K562 (cell line): ENCODE results near the gene TFDP1. TPM values are rescaled to one million over a fixed set of nuclear protein-coding genes. Genes with fewer than 3 reads are reported as not detected.

Source experiments
- ATAC-seq: fragments of 200-7000 bp; cut with Tn5 transposase; 3 replicates; pipeline ENCODE4 v1.9.1; 2020; ENCODE audit warnings: moderate library complexity
- BruUV-seq: library from RNA; stranded (reverse); fragments of 400-500 nt; replicated peaks from 2 replicates; lab custom pipeline; 2021; lab: Mats Ljungman, UMichigan
- CTCF ChIA-PET: fragments of 300-600 bp; formaldehyde crosslinking; extraction: SDS; loops from one replicate; lab custom pipeline; 2021; ENCODE audit warnings: low intra/inter-chr PET ratio; lab: Yijun Ruan, JAX
- POLR2A ChIA-PET: fragments of 300-600, 350-650 bp; sonication (Branson Sonifier 250); formaldehyde crosslinking; extraction: SDS; loops from one replicate; lab custom pipeline; 2021; ENCODE audit warnings: antibody characterized with exemption, inconsistent platforms; lab: Yijun Ruan, JAX
- DNase-seq, 4 experiments: peaks; one replicate each; pipeline versions ENCODE4 v3.0.0 to v3.0.0-alpha.2; 2011 to 2018; ENCODE audit warnings: low spot score in 3 of 4, mixed read lengths in 3 of 4; ENCODE audit errors: extremely low read depth in 1 of 4
- FAIRE-seq: peaks from 2 replicates; lab custom pipeline; 2011; peaks lifted over from hg19 to GRCh38; lab: Jason Lieb, UNC
- H2AFZ ChIP-seq: 2 replicates; pipeline ENCODE4 v1.6.0; 2011; ENCODE audit warnings: low read depth, low read length, control low read depth, inconsistent platforms
- H3K27ac ChIP-seq: fragments of 200-600 bp; 3 replicates; pipeline ENCODE4 v1.8.0; 2011; ENCODE audit warnings: low read depth, mild to moderate bottlenecking, control low read depth, inconsistent platforms, low read length, moderate library complexity, mixed read lengths; ENCODE audit errors: extremely low read depth
- H3K27me3 ChIP-seq, 2 experiments: fragments of 300-600 bp in 1 of 2; 2 replicates in 1 of 2; 3 replicates in 1 of 2; pipeline versions ENCODE4 v1.6.0 to v1.8.0; 2011; ENCODE audit warnings: inconsistent platforms in 2 of 2, low read length in 2 of 2, mild to moderate bottlenecking in 1 of 2, mixed read lengths in 1 of 2, moderate library complexity in 1 of 2; ENCODE audit not compliant: control insufficient read depth in 2 of 2, insufficient read depth in 2 of 2
- H3K36me3 ChIP-seq: fragments of 300-600 bp; 3 replicates; pipeline ENCODE4 v1.8.0; 2011; ENCODE audit warnings: mild to moderate bottlenecking, low read length, inconsistent platforms; ENCODE audit not compliant: control insufficient read depth, insufficient read depth
- H3K4me1 ChIP-seq, 2 experiments: fragments of 200-600 bp in 1 of 2; replicated peaks in 1 of 2; 2 replicates in 1 of 2; 3 replicates in 1 of 2; pipeline versions ENCODE4 v1.5.1 to v1.8.0; 2011; ENCODE audit warnings: inconsistent platforms in 2 of 2, low read length in 2 of 2, mild to moderate bottlenecking in 1 of 2, mixed read lengths in 1 of 2, moderate library complexity in 1 of 2; ENCODE audit not compliant: control insufficient read depth in 2 of 2, insufficient read depth in 2 of 2
- H3K4me2 ChIP-seq: 2 replicates; pipeline ENCODE4 v1.6.1; 2011; ENCODE audit warnings: low read length, control low read depth, inconsistent platforms, mixed read lengths; ENCODE audit not compliant: insufficient read depth
- H3K4me3 ChIP-seq: fragments of 200-600 bp; sonication (generic), shearing (Covaris generic); 2 replicates; pipeline ENCODE4 v1.5.1; 2016; ENCODE audit warnings: control low read depth, inconsistent platforms
- H3K79me2 ChIP-seq: fragments of 200-600 bp; 3 replicates; pipeline ENCODE4 v1.8.0; 2011; ENCODE audit warnings: low read length, inconsistent platforms; ENCODE audit not compliant: control insufficient read depth, insufficient read depth
- H3K9ac ChIP-seq, 2 experiments: 2 replicates each; pipeline versions ENCODE4 v1.6.0 to v1.6.1; 2011; ENCODE audit warnings: low read depth in 2 of 2, low read length in 2 of 2, control low read depth in 1 of 2, inconsistent platforms in 1 of 2, mild to moderate bottlenecking in 1 of 2, mixed read lengths in 1 of 2; ENCODE audit not compliant: insufficient read depth in 1 of 2
- H3K9me1 ChIP-seq: one replicate; pipeline ENCODE4 v1.6.0; 2011; ENCODE audit warnings: inconsistent platforms, mild to moderate bottlenecking, low read length, moderate library complexity; ENCODE audit not compliant: control insufficient read depth, insufficient read depth
- H3K9me3 ChIP-seq: replicated peaks from 2 replicates; pipeline ENCODE4 v1.5.1; 2011; ENCODE audit warnings: low read depth, low read length, inconsistent platforms; ENCODE audit not compliant: control insufficient read depth, insufficient read depth
- H4K20me1 ChIP-seq: replicated peaks from 2 replicates; pipeline ENCODE4 v1.6.1; 2011; ENCODE audit warnings: low read length, inconsistent platforms, mixed read lengths; ENCODE audit not compliant: control insufficient read depth, insufficient read depth
- ASH1L ChIP-seq: fragments of 450-650 bp; IDR thresholded peaks from 2 replicates; pipeline ENCODE4 v1.6.1; 2018; ENCODE audit warnings: borderline replicate concordance, mild to moderate bottlenecking, low read depth; ENCODE audit not compliant: partially characterized antibody
- C11orf30 ChIP-seq: fragments of 450-650 bp; IDR thresholded peaks from 2 replicates; pipeline ENCODE4 v1.6.1; 2016; ENCODE audit warnings: low read depth, mild to moderate bottlenecking
- CHD1 ChIP-seq: fragments of 200-600 bp; sonication (generic); IDR thresholded peaks from one replicate; pipeline ENCODE4 v1.6.1; 2012; ENCODE audit warnings: mild to moderate bottlenecking, moderate library complexity, low read length, inconsistent platforms
- FOSL1 ChIP-seq: fragments of 200-800 bp; sonication (Bioruptor generic); conservative IDR thresholded peaks from 2 replicates; pipeline ENCODE4 v1.6.1; 2016; ENCODE audit warnings: missing genetic modification characterization, missing compliant biosample characterization
- MEIS2 ChIP-seq: fragments of 450-650 bp; IDR thresholded peaks from 2 replicates; pipeline ENCODE4 v1.6.1; 2014; ENCODE audit warnings: mild to moderate bottlenecking; ENCODE audit not compliant: partially characterized antibody
- MTA3 ChIP-seq: fragments of 450-650 bp; formaldehyde crosslinking; IDR thresholded peaks from 2 replicates; pipeline ENCODE4 v1.6.1; 2017; ENCODE audit warnings: mild to moderate bottlenecking, borderline replicate concordance
- U2AF2 ChIP-seq: fragments of 200-400 bp; formaldehyde crosslinking; optimal IDR thresholded peaks from 2 replicates; pipeline ENCODE3; 2017; ENCODE audit warnings: low read depth, mild to moderate bottlenecking, low read length
- ZNF436 ChIP-seq: fragments of 250-450, 450-650 bp; sonication (Bioruptor Pico); formaldehyde crosslinking; IDR thresholded peaks from 2 replicates; pipeline ENCODE4 v1.7.0; 2020; ENCODE audit warnings: mild to moderate bottlenecking
- WGBS: fragments of 100-300 bp; shearing (Covaris generic); methylation state at CpG from one replicate; pipeline ENCODE4 v1.1.6; 2016; ENCODE audit warnings: low coverage, mixed read lengths; ENCODE audit not compliant: insufficient coverage; ENCODE audit errors: missing lambda C conversion rate; 5-methylcytosine and 5-hydroxymethylcytosine counted together
- in situ Hi-C: fragments of 300-500 bp; cut with MboI; formaldehyde crosslinking; loops from 4 replicates; pipeline ENCODE4 v1.15.0; 2018; ENCODE audit warnings: inconsistent platforms, mixed read lengths
- intact Hi-C: fragments of 100-400 bp; cut with micrococcal nuclease; formaldehyde crosslinking; loops from 2 replicates; pipeline ENCODE4 v1.14.2; 2022
- polyA plus RNA-seq, 8 experiments: library from polyadenylated mRNA; depleted of rRNA in 4 of 8; stranded (reverse) in 5 of 8; unstranded in 3 of 8; fragments of >200 nt; fragmentation: Nextera tagmentation in 2 of 8; fragmentation: Illumina TruSeq in 1 of 8; extraction: Ambion mirVana in 2 of 8; extraction: Trizol in 1 of 8; gene quantifications; 2 replicates each; pipeline versions ENCODE4 v1.2.1 to v1.2.3, GENCODE V29; 2011 to 2014; ENCODE audit warnings: inconsistent platforms in 1 of 8, missing spikeins in 1 of 8
- total RNA-seq, 7 experiments: library from RNA; depleted of rRNA in 6 of 7; stranded (reverse); fragments of >200 nt in 6 of 7; fragmentation: Illumina TruSeq in 2 of 7; extraction: Trizol in 2 of 7; gene quantifications; 2 replicates each; pipeline versions ENCODE4 v1.2.1 to v1.2.3, GENCODE V29; 2011 to 2021; ENCODE audit warnings: low replicate concordance in 1 of 7
- TF ChIP-seq, protein P1 (sequence below): fragments of 250-450 bp; sonication (Bioruptor Pico); IDR thresholded peaks from 2 replicates; pipeline ENCODE4 v1.8.0; 2021; ENCODE audit warnings: moderate library complexity, mild to moderate bottlenecking, inconsistent platforms
- TF ChIP-seq, protein P2 (sequence below): fragments of 250-450 bp; sonication (Bioruptor Pico); IDR thresholded peaks from 2 replicates; pipeline ENCODE4 v1.8.0; 2022; ENCODE audit warnings: moderate library complexity, mild to moderate bottlenecking, inconsistent platforms
- TF ChIP-seq, protein P3 (sequence below): fragments of 250-450 bp; sonication (Bioruptor Pico); IDR thresholded peaks from 2 replicates; pipeline ENCODE4 v1.8.0; 2022; ENCODE audit warnings: inconsistent platforms, mild to moderate bottlenecking, moderate library complexity, borderline replicate concordance
- TF ChIP-seq, protein P4 (sequence below): conservative IDR thresholded peaks from 2 replicates; pipeline ENCODE4 v1.6.1; 2011; ENCODE audit warnings: low read depth, mild to moderate bottlenecking, low read length; ENCODE audit not compliant: control insufficient read depth
- TF ChIP-seq, protein P5 (sequence below): fragments of 250-450 bp; sonication (Bioruptor Pico); IDR thresholded peaks from 2 replicates; pipeline ENCODE4 v1.8.0; 2022; ENCODE audit warnings: inconsistent platforms

TFDP1 gene
- total and polyA plus RNA-seq, 9 of the 15 experiments (the other 6 are each of a cell fraction or from before 2014, with no cell fraction given): 33.8 to 145 (median 69.1) TPM

DNA sequence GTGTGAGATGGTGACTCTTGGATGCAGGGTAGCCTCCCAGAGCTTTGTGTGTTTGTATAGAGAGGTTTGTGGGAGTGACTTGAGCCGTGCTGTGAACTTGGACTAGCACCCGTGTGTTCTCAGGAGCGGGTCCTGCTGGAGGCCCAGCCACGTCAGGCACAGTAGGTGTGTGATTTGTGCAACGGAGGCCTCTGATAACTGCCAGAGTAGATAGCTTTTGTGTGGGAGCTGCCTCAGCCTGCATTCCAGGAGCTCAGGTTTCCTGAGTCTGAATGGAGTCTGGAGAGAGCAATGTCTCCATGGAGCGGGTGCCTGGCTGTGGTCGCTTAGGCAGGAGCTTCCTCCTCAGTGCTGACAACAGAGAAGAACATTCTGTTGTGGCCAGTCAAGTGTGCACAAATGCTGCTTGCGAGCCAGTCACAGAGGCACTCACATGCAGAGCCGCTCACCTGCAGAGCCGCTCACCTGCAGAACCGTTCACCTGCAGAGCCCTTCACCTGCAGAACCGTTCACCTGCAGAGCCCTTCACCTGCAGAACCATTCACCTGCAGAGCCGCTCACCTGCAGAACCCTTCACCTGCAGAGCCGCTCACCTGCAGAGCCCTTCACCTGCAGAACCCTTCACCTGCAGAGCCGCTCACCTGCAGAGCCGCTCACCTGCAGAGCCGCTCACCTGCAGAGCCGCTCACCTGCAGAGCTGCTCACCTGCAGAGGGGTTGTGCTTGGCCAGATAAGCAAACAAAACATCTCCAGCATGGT, 32.6 kb downstream of the TFDP1 start (continued):
- TF ChIP-seq, protein P1, sequence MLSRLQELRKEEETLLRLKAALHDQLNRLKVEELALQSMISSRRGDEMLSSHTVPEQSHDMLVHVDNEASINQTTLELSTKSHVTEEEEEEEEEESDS (CRISPR knock-in tag): no peak
- TF ChIP-seq C11orf30 (no peak), CHD1 (no peak)
- TF ChIP-seq, protein P2, sequence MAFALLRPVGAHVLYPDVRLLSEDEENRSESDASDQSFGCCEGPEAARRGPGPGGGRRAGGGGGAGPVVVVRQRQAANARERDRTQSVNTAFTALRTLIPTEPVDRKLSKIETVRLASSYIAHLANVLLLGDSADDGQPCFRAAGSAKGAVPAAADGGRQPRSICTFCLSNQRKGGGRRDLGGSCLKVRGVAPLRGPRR (CRISPR knock-in tag): no peak

DNA sequence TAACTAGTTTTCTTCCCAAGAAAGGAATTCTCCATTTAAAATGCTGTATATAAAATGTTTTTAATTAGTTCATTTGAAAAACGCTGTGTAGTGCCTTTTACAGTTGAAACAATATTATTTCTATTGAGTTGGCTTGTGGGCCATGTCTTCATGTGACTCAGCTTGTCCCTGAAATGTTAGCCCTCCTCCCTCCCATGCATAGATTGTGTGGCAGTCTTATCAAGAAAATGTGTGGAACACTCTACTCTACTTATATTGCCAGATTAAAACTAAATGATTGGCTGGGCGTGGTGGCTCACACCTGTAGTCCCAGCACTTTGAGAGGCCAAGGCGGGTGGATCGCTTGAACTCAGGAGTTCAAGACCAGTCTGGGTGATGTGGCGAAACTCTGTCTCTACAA, 33.4 kb downstream of the TFDP1 start:
- DNase-seq: no peak
- peaks cover 0 to 9% of the 10 kb centered on the region in 2 experiments; a peak in 2 of 5 replicates for H3K4me1 ChIP-seq
- in situ Hi-C loops: no loop called here
- H4K20me1 ChIP-seq: no peaks in the 10 kb centered on the region; the same call in none of the 2 replicates
- ChIA-PET POLR2A (no interaction called here), CTCF (no interaction called here)
- FAIRE-seq: no peak
- H3K9me3 ChIP-seq: no peaks in the 10 kb centered on the region
- intact Hi-C loops: no loop called here
- ATAC-seq: no peak
- H3K9me1 ChIP-seq: no peaks in the 10 kb centered on the region
- H3K9ac ChIP-seq: no peak overlapping the region
- no peak overlapping the region for H3K27ac ChIP-seq
- H2AFZ ChIP-seq: no peak overlapping the region
- BruUV-seq: no TSS peak
- peaks cover 65% of the 10 kb centered on the region; the same call in 2 of the 3 replicates for H3K36me3 ChIP-seq
- peaks cover 75% of the 10 kb centered on the region for H3K79me2 ChIP-seq
- H3K4me3 ChIP-seq: no peak overlapping the region
- H3K27me3 ChIP-seq: no peaks in the 10 kb centered on the region
- WGBS: 100% methylated on average over 5 of the region's 5 CpGs
- no peak overlapping the region for H3K4me2 ChIP-seq
- TF ChIP-seq ASH1L: no peak
- TF ChIP-seq, protein P3, sequence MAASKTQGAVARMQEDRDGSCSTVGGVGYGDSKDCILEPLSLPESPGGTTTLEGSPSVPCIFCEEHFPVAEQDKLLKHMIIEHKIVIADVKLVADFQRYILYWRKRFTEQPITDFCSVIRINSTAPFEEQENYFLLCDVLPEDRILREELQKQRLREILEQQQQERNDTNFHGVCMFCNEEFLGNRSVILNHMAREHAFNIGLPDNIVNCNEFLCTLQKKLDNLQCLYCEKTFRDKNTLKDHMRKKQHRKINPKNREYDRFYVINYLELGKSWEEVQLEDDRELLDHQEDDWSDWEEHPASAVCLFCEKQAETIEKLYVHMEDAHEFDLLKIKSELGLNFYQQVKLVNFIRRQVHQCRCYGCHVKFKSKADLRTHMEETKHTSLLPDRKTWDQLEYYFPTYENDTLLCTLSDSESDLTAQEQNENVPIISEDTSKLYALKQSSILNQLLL (CRISPR knock-in tag): no peak
- TF ChIP-seq U2AF2: no peak
- TF ChIP-seq, protein P4, sequence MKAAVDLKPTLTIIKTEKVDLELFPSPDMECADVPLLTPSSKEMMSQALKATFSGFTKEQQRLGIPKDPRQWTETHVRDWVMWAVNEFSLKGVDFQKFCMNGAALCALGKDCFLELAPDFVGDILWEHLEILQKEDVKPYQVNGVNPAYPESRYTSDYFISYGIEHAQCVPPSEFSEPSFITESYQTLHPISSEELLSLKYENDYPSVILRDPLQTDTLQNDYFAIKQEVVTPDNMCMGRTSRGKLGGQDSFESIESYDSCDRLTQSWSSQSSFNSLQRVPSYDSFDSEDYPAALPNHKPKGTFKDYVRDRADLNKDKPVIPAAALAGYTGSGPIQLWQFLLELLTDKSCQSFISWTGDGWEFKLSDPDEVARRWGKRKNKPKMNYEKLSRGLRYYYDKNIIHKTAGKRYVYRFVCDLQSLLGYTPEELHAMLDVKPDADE: no peak
- TF ChIP-seq MTA3: no peak
- TF ChIP-seq FOSL1 (tag): no peak
- TF ChIP-seq, protein P5, sequence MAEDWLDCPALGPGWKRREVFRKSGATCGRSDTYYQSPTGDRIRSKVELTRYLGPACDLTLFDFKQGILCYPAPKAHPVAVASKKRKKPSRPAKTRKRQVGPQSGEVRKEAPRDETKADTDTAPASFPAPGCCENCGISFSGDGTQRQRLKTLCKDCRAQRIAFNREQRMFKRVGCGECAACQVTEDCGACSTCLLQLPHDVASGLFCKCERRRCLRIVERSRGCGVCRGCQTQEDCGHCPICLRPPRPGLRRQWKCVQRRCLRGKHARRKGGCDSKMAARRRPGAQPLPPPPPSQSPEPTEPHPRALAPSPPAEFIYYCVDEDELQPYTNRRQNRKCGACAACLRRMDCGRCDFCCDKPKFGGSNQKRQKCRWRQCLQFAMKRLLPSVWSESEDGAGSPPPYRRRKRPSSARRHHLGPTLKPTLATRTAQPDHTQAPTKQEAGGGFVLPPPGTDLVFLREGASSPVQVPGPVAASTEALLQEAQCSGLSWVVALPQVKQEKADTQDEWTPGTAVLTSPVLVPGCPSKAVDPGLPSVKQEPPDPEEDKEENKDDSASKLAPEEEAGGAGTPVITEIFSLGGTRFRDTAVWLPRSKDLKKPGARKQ (CRISPR knock-in tag): no peak
- TF ChIP-seq MEIS2: no peak
- TF ChIP-seq ZNF436 (CRISPR knock-in tag): no peak
